ENCODE results near the gene NAV3. TPM values are rescaled to one million over a fixed set of nuclear protein-coding genes. Genes with fewer than 3 reads are reported as not detected.
A peak's percentile ranks its signal among the peaks of the same experiment; 100 is the strongest.

NAV3 gene
- polyA plus RNA-seq, 1 of the 3 experiments (the other 2 are of a cell fraction), result 10.5 TPM

DNA sequence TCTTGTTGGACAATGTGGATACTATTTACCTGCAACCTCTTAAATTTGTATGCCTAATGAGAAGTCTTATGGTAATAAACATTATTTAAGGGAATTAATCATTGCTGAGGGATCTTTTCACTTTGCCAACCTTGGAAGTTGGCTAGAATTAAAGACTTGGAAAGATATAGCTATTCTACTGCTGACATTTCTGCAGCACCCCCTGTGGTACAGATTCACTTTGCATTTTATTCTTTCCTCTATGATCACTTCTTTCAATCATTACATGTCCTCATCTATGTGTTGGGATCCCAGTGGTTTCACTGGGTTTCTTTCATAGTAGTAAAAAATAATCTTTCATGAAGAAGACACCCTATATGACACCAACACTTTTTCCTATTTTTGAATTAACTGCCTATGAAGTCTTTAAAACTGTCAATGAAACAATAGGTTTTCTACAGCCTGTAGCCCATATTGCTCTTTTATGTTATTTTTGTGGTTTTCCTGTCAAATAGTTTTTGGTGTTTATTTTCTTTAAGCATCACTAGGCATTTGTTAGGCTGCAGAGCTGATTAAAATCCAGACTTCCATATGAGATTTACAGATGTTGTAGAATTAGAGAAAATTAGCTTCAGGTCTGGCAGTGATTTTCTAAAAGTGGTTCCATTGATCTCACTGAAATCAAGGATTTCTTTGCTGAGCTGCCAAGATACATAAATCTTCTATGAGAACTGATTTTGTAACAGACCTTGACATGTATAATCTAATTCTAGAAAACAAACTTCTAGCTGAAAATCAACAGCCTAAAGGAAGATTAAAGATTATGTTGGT lies 256.1 kb downstream of the NAV3 start:
- Histone ChIP-seq H2AFZ (ENCODE audit: low read depth) (no peak overlapping the region), H3K4me3 (ENCODE audit: low read depth in 2 of 2, low read length in 1 of 2) (no peak overlapping the region), H3K27me3 (ENCODE audit: insufficient read depth) (no peaks in the 10 kb centered on the region), H3K4me1 (ENCODE audit: control insufficient read depth in 1 of 2, insufficient read depth in 2 of 2, low read depth in 1 of 2, low read length in 1 of 2) (peaks cover 7 to 11% of the 10 kb centered on the region in 2 experiments; a peak in 2 of 4 replicates), H3K9me3 (no peaks in the 10 kb centered on the region), H3K36me3 (replicated peaks in 1 of 2; ENCODE audit: control insufficient read depth in 1 of 2, insufficient read depth in 2 of 2, low read length in 1 of 2) (peaks cover 0 to 6% of the 10 kb centered on the region in 2 experiments), H3K79me2 (ENCODE audit: insufficient read depth) (no peaks in the 10 kb centered on the region), H4K20me1 (ENCODE audit: insufficient read depth) (no peaks in the 10 kb centered on the region), H3F3A (replicated peaks; ENCODE audit: insufficient read depth) (peaks cover 12% of the 10 kb centered on the region), H3K9ac (no peak overlapping the region), H3K27ac (ENCODE audit: low read depth in 2 of 2, low read length in 1 of 2) (peak overlapping the region in 1 of 2 experiments; percentile 69; a peak in 2 of 4 replicates), H3K9me2 (no peaks in the 10 kb centered on the region), H3K4me2 (no peak overlapping the region)
- TF ChIP-seq, protein P1, sequence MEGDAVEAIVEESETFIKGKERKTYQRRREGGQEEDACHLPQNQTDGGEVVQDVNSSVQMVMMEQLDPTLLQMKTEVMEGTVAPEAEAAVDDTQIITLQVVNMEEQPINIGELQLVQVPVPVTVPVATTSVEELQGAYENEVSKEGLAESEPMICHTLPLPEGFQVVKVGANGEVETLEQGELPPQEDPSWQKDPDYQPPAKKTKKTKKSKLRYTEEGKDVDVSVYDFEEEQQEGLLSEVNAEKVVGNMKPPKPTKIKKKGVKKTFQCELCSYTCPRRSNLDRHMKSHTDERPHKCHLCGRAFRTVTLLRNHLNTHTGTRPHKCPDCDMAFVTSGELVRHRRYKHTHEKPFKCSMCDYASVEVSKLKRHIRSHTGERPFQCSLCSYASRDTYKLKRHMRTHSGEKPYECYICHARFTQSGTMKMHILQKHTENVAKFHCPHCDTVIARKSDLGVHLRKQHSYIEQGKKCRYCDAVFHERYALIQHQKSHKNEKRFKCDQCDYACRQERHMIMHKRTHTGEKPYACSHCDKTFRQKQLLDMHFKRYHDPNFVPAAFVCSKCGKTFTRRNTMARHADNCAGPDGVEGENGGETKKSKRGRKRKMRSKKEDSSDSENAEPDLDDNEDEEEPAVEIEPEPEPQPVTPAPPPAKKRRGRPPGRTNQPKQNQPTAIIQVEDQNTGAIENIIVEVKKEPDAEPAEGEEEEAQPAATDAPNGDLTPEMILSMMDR (IDR thresholded peaks at IDR 0.05), result peak; percentile 40
- TF ChIP-seq RXRA (IDR thresholded peaks at IDR 0.05; ENCODE audit: borderline replicate concordance, low read depth) (no peak), GATA2 (CRISPR knock-in tag; IDR thresholded peaks at IDR 0.05) (peak; percentile 53; the same call in 1 of the 2 replicates), TCF12 (IDR thresholded peaks at IDR 0.05) (peak; percentile 18; the same call in 1 of the 2 replicates), SIN3A (IDR thresholded peaks at IDR 0.05; ENCODE audit: borderline replicate concordance, low read depth, low read length) (no peak), FOXJ3 (CRISPR knock-in tag; IDR thresholded peaks at IDR 0.05) (peak; percentile 18; the same call in 1 of the 2 replicates), TEAD4 (IDR thresholded peaks at IDR 0.05; ENCODE audit: borderline replicate concordance, insufficient read depth) (no peak), RCOR1 (IDR thresholded peaks at IDR 0.05; ENCODE audit: low read length) (peak; percentile 31; the same call in 1 of the 2 replicates), EP300 (IDR thresholded peaks at IDR 0.05; ENCODE audit: borderline replicate concordance in 1 of 2, low read depth in 1 of 2, low read length in 1 of 2) (peak in 1 of 2 experiments; percentile 84; a peak in 2 of 4 replicates)
- TF ChIP-seq, protein P2, sequence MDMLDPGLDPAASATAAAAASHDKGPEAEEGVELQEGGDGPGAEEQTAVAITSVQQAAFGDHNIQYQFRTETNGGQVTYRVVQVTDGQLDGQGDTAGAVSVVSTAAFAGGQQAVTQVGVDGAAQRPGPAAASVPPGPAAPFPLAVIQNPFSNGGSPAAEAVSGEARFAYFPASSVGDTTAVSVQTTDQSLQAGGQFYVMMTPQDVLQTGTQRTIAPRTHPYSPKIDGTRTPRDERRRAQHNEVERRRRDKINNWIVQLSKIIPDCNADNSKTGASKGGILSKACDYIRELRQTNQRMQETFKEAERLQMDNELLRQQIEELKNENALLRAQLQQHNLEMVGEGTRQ (IDR thresholded peaks at IDR 0.05; ENCODE audit: borderline replicate concordance, low read depth, low read length), result no peak
- TF ChIP-seq, protein P3, sequence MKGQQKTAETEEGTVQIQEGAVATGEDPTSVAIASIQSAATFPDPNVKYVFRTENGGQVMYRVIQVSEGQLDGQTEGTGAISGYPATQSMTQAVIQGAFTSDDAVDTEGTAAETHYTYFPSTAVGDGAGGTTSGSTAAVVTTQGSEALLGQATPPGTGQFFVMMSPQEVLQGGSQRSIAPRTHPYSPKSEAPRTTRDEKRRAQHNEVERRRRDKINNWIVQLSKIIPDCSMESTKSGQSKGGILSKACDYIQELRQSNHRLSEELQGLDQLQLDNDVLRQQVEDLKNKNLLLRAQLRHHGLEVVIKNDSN (IDR thresholded peaks at IDR 0.05; ENCODE audit: borderline replicate concordance, low read depth), result no peak
- peak; percentile 44 for DNase-seq
- CTCF ChIA-PET, result interaction anchor here (0.9 to 2.7 kb wide), 8 partner anchors 10 to 384 kb away, joined by 3 to 9 read pairs (median 3); no protein-coding TSS in a partner anchor
- POLR2A ChIA-PET, result interaction anchor here (1.1 kb wide), 1 partner anchor 10 kb away, joined by 3 read pairs; no protein-coding TSS in a partner anchor

DNA sequence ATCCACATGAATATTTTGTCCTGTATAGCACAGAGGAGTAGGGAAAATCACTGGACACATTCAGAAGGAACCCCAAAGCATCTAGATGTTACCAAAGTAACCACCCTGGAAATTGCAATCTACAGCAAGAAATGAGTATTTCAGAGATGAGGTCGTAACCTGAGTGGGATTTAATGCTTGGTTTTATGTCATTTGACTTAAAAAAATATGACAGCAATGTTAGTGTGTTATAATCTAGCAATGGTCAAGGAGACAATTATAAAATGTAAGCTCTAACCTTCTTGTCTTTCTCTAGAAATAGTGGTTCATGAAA lies 256.6 kb downstream of the NAV3 start:
- Histone ChIP-seq H3K9me2 (no peaks in the 10 kb centered on the region), H3K4me1 (ENCODE audit: control insufficient read depth in 1 of 2, insufficient read depth in 2 of 2, low read depth in 1 of 2, low read length in 1 of 2) (peaks cover 7 to 11% of the 10 kb centered on the region in 2 experiments; a peak in 2 of 4 replicates), H3K4me2 (no peak overlapping the region), H3K4me3 (ENCODE audit: low read depth in 2 of 2, low read length in 1 of 2) (no peak overlapping the region), H3K9ac (no peak overlapping the region), H3K27me3 (ENCODE audit: insufficient read depth) (no peaks in the 10 kb centered on the region), H3K27ac (ENCODE audit: low read depth in 2 of 2, low read length in 1 of 2) (peak overlapping the region in 1 of 2 experiments; percentile 69; a peak in 2 of 4 replicates), H2AFZ (ENCODE audit: low read depth) (no peak overlapping the region), H3K36me3 (replicated peaks in 1 of 2; ENCODE audit: control insufficient read depth in 1 of 2, insufficient read depth in 2 of 2, low read length in 1 of 2) (peaks cover 0 to 10% of the 10 kb centered on the region in 2 experiments), H3K9me3 (no peaks in the 10 kb centered on the region), H3F3A (replicated peaks; ENCODE audit: insufficient read depth) (peaks cover 12% of the 10 kb centered on the region), H3K79me2 (ENCODE audit: insufficient read depth) (no peaks in the 10 kb centered on the region), H4K20me1 (ENCODE audit: insufficient read depth) (no peaks in the 10 kb centered on the region)
- POLR2A ChIA-PET, result interaction anchor here (1.1 kb wide), 1 partner anchor 9 kb away, joined by 3 read pairs; no protein-coding TSS in a partner anchor
- TF ChIP-seq, protein P4, sequence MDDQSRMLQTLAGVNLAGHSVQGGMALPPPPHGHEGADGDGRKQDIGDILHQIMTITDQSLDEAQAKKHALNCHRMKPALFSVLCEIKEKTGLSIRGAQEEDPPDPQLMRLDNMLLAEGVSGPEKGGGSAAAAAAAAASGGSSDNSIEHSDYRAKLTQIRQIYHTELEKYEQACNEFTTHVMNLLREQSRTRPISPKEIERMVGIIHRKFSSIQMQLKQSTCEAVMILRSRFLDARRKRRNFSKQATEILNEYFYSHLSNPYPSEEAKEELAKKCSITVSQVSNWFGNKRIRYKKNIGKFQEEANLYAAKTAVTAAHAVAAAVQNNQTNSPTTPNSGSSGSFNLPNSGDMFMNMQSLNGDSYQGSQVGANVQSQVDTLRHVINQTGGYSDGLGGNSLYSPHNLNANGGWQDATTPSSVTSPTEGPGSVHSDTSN (IDR thresholded peaks at IDR 0.05), result no peak
- no peak for TF ChIP-seq MEF2A (IDR thresholded peaks at IDR 0.05; ENCODE audit: borderline replicate concordance, low read depth)
- TF ChIP-seq RFX5 (IDR thresholded peaks at IDR 0.05; ENCODE audit: low read length), result no peak
- CTCF ChIA-PET, result interaction anchor here (0.9 to 2.7 kb wide), 6 partner anchors 9 to 384 kb away, joined by 3 to 9 read pairs (median 3); no protein-coding TSS in a partner anchor
- no peak for DNase-seq
- 95% methylated on average over 1 of the region's 1 CpG for WGBS (ENCODE audit: low lambda C conversion rate)
